Chondrocyte (in vitro differentiated cells): ENCODE data around the gene THOP1. TPM values are rescaled to one million over a fixed set of nuclear protein-coding genes. Genes with fewer than 3 reads are reported as not detected.

Experiments
- DNase-seq: peaks from one replicate; pipeline ENCODE4 v3.0.0; 2021; ENCODE audit warnings: mixed read lengths, low spot score
- H3K27ac Mint-ChIP-seq: one replicate; pipeline ENCODE4 v1.8.0; 2021; ENCODE audit warnings: mild to moderate bottlenecking, moderate library complexity, mixed read lengths; ENCODE audit not compliant: unreplicated experiment
- H3K27me3 Mint-ChIP-seq: 2 replicates; pipeline ENCODE4 v1.8.0; 2021; ENCODE audit warnings: low read depth, mixed read lengths
- H3K36me3 Mint-ChIP-seq: 2 replicates; pipeline ENCODE4 v1.8.0; 2021; ENCODE audit warnings: low read depth, mixed read lengths
- H3K4me1 Mint-ChIP-seq: 2 replicates; pipeline ENCODE4 v1.8.0; 2021; ENCODE audit warnings: low read depth, mild to moderate bottlenecking, mixed read lengths
- H3K4me3 Mint-ChIP-seq: one replicate; pipeline ENCODE4 v1.8.0; 2021; ENCODE audit warnings: mild to moderate bottlenecking, moderate library complexity, mixed read lengths; ENCODE audit not compliant: unreplicated experiment
- H3K9me3 Mint-ChIP-seq: 2 replicates; pipeline ENCODE4 v1.8.0; 2021; ENCODE audit warnings: low read depth, mixed read lengths
- total RNA-seq: library from RNA; stranded (reverse); gene quantifications from 3 replicates; pipeline ENCODE4 v1.2.1, GENCODE V29; 2021
- TF ChIP-seq, protein P1 (sequence below): fragments of 200-600 bp; sonication (generic); IDR thresholded peaks from 2 replicates; pipeline ENCODE4 v1.5.0; 2021; ENCODE audit warnings: antibody characterized with exemption, mild to moderate bottlenecking, moderate library complexity

THOP1 gene
- total RNA-seq, 1 donor from 2014 or later: 48.4 TPM

GRCh38 chr19:2779121-2779740 is 6.1 kb upstream of the THOP1 start:
- Mint-ChIP-seq H3K4me1 (peaks cover 40% of the 10 kb centered on the region), H3K27me3 (no peaks in the 10 kb centered on the region), H3K9me3 (no peaks in the 10 kb centered on the region), H3K36me3 (peaks cover 1% of the 10 kb centered on the region), H3K4me3 (no peak overlapping the region), H3K27ac (no peak overlapping the region)
- DNase-seq: no peak
- TF ChIP-seq, protein P1, sequence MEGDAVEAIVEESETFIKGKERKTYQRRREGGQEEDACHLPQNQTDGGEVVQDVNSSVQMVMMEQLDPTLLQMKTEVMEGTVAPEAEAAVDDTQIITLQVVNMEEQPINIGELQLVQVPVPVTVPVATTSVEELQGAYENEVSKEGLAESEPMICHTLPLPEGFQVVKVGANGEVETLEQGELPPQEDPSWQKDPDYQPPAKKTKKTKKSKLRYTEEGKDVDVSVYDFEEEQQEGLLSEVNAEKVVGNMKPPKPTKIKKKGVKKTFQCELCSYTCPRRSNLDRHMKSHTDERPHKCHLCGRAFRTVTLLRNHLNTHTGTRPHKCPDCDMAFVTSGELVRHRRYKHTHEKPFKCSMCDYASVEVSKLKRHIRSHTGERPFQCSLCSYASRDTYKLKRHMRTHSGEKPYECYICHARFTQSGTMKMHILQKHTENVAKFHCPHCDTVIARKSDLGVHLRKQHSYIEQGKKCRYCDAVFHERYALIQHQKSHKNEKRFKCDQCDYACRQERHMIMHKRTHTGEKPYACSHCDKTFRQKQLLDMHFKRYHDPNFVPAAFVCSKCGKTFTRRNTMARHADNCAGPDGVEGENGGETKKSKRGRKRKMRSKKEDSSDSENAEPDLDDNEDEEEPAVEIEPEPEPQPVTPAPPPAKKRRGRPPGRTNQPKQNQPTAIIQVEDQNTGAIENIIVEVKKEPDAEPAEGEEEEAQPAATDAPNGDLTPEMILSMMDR: no peak

DNA sequence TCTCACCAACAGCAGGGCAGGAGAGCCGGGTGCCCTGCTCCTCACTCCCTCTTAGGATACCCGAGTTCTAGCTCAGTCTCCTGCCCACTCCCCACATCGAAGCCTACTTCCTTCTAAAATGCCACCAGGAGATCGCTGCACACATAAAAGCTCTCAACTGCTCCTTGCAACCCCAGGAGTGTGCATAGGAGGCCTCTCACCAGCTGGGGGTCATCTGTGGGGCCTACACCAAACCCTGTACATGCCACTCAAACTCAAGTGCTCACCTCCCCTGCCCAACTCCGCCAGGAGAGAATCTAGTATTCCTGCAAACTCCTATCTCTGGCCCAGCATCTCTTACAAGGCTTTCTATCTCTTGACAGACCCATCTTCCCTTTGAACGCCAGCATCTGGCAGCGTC is 5.0 kb upstream of the THOP1 start:
- no peak for DNase-seq
- Mint-ChIP-seq H3K4me3 (no peak overlapping the region), H3K27ac (peak overlapping the region; percentile 47)

DNA sequence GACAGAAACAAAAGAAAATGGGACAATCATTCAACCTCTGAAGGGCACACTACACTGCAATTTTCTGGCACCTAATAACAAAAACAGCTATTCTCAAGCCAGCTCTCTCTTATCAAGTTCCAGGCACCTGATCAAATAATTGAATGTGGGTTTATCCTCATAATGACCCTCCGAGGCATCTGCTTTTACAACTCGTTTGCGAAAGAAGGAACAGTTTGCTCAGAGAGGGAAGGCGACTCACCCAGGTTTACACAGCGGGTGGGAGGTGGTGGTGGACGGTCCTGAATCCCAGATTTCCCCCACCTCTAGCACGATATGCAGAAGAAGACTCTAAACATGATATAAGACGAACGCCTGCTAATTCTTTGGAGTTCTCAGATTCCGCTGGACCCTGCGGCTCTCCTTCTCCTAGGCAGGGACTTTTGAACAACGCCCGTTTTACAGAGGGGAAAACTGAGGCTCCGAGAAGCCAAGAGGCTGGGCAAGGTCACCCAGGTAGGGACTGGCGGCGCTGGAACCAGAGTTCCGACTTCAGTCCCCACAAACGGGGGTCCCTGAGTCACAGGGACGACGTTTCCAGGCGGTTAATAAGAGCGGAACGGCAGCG is 2.9 kb upstream of the THOP1 start:
- no peaks in the 10 kb centered on the region for H3K27me3 Mint-ChIP-seq
- peak overlapping the region; percentile 80 for H3K27ac Mint-ChIP-seq
- peak overlapping the region; percentile 81 for H3K4me3 Mint-ChIP-seq
- TF ChIP-seq, protein P1: no peak
- no peak for DNase-seq
- no peaks in the 10 kb centered on the region for H3K36me3 Mint-ChIP-seq
- H3K4me1 Mint-ChIP-seq: peaks cover 44% of the 10 kb centered on the region
- H3K9me3 Mint-ChIP-seq: no peaks in the 10 kb centered on the region

More for the DNA sequence above, 5.0 kb upstream of the THOP1 start:
- H3K4me1 Mint-ChIP-seq: peaks cover 40% of the 10 kb centered on the region
- no peaks in the 10 kb centered on the region for H3K27me3 Mint-ChIP-seq
- TF ChIP-seq, protein P1: no peak
- no peaks in the 10 kb centered on the region for H3K9me3 Mint-ChIP-seq
- peaks cover under 1% of the 10 kb centered on the region for H3K36me3 Mint-ChIP-seq

DNA sequence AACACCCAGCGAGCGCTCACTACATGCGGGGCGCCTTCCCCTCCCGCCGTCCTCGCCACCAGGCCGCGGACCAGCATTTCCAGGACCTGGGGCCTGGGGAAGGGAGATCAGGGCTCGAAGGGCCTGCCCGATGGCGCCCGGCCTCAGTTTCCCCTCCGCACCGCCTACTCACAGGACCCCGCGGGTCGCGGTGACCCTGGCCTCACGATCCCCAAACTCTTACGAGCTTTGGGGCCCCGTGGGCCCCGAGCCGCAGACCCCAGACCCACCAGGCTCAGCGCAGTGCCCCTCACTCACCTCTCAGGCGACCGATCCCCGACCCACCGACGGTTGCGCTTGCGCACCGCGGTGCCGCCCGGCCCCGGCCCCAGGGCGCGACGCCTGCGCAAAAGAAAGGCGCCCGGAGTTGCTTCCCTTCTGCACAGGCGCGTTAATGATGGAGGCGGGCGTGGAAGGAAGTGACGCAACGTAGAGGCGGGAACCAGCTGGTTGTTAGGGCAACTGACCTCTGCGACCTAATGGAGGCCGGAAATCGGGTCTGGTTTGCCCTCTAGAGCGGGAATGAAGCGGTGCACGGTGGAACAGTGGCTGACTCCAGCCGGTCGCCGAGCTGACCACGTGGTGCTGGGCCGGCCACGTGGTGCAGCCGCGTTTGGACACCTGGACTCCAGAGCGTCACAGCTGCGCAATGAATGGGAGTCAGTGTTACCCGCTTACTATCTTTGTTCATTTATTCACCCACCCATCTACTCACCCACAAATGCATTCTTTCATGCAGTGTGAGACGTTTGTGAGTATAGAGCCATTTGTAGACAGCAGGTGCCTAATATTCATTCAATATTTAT is 2.1 kb upstream of the THOP1 start, which contains the start of gene SGTA:
TSS of gene SGTA (minus strand) at position 338 of the 845 bp plus-strand sequence. CDS start 14,205 bp downstream, outside the sequence.
- Mint-ChIP-seq H3K27me3 (no peaks in the 10 kb centered on the region), H3K27ac (peak within 1 kb of the TSS; percentile 98), H3K9me3 (no peaks in the 10 kb centered on the region), H3K36me3 (no peaks in the 10 kb centered on the region), H3K4me3 (peak within 1 kb of the TSS; percentile 81), H3K4me1 (peaks cover 44% of the 10 kb centered on the region)
- TF ChIP-seq, protein P1: peak; percentile 69
- peak; percentile 98 for DNase-seq

DNA sequence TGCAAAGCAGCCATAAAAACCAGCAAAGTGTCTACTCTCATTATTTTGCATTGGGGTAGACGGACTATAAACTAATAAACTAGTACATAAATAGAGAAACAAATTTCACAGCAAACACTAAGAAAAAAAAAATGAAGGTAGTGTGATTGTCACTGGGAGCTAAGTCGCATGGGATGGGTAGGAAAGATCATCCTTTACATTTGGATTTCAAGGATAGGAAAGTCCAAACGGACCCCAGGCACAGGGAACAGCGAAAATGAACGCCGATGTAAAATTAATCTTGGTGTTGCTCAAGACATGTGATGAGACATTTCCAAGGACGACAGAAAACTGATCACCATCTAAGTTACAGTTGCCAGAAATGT is 1.5 kb upstream of the THOP1 start:
- peaks cover 44% of the 10 kb centered on the region for H3K4me1 Mint-ChIP-seq
- H3K36me3 Mint-ChIP-seq: no peaks in the 10 kb centered on the region

More for the DNA sequence above, 1.5 kb upstream of the THOP1 start:
- TF ChIP-seq, protein P1: no peak
- Mint-ChIP-seq H3K27me3 (no peaks in the 10 kb centered on the region), H3K27ac (peak overlapping the region; percentile 98), H3K4me3 (peak overlapping the region; percentile 81), H3K9me3 (no peaks in the 10 kb centered on the region)
- DNase-seq: no peak
